K562 (cell line): ENCODE measurements around the gene FITM1. TPM values are rescaled to one million over a fixed set of nuclear protein-coding genes. Genes with fewer than 3 reads are reported as not detected.

Experiments used
- ATF2 ChIP-seq: sonication (generic); formaldehyde crosslinking; IDR thresholded peaks from 2 replicates; pipeline ENCODE4 v1.8.1; 2022; ENCODE audit warnings: missing genetic modification reagents
- BDP1 ChIP-seq: IDR thresholded peaks from 3 replicates; pipeline ENCODE4 v1.6.1; 2011; ENCODE audit not compliant: insufficient read length, insufficient read depth
- CTCF ChIP-seq, 3 experiments: IDR thresholded peaks in 2 of 3; conservative IDR thresholded peaks in 1 of 3; 2 replicates each; pipeline ENCODE4 v1.5.1; 2011 to 2012; ENCODE audit warnings: low read length in 3 of 3, mild to moderate bottlenecking in 3 of 3, control low read depth in 2 of 3, improper control_type of control experiment in 1 of 3, inconsistent platforms in 1 of 3, low read depth in 1 of 3, mixed read lengths in 1 of 3, moderate library complexity in 1 of 3; ENCODE audit not compliant: insufficient read depth in 2 of 3
- HCFC1 ChIP-seq: IDR thresholded peaks from 2 replicates; pipeline ENCODE4 v1.6.1; 2012; ENCODE audit warnings: low read depth, low read length, improper control_type of control experiment
- ID3 ChIP-seq, 2 experiments: fragments of 250-450 bp in 1 of 2; fragments of 450-650 bp in 1 of 2; sonication (Bioruptor Pico) in 1 of 2; IDR thresholded peaks; 2 replicates each; pipeline versions ENCODE4 v1.6.1 to v1.8.0; 2016 to 2021; ENCODE audit warnings: mild to moderate bottlenecking in 2 of 2, moderate library complexity in 2 of 2, missing compliant biosample characterization in 1 of 2, missing genetic modification characterization in 1 of 2
- KDM5B ChIP-seq: fragments of 200-600 bp; sonication (generic); IDR thresholded peaks from 2 replicates; pipeline ENCODE4 v1.6.1; 2012; ENCODE audit warnings: low read depth, mild to moderate bottlenecking, moderate library complexity, low read length, control low read depth, inconsistent platforms; ENCODE audit not compliant: insufficient replicate concordance
- NCOR1 ChIP-seq: fragments of 450-650 bp; IDR thresholded peaks from 2 replicates; pipeline ENCODE4 v1.6.1; 2016; ENCODE audit warnings: mild to moderate bottlenecking, moderate library complexity
- NFIC ChIP-seq: fragments of 450-650 bp; IDR thresholded peaks from 2 replicates; pipeline ENCODE4 v1.6.1; 2017; ENCODE audit warnings: mild to moderate bottlenecking, inconsistent platforms
- NRF1 ChIP-seq, 2 experiments: fragments of 450-650 bp; IDR thresholded peaks in 1 of 2; conservative IDR thresholded peaks in 1 of 2; 2 replicates each; pipeline ENCODE4 v1.6.1; 2014; ENCODE audit warnings: mild to moderate bottlenecking in 2 of 2
- POLR2B ChIP-seq: fragments of 450-650 bp; IDR thresholded peaks from 2 replicates; pipeline ENCODE4 v1.6.1; 2018; ENCODE audit warnings: low read depth; ENCODE audit not compliant: partially characterized antibody
- RREB1 ChIP-seq: fragments of 250-450 bp; sonication (Bioruptor Pico); IDR thresholded peaks from 2 replicates; pipeline ENCODE4 v1.4.0; 2020
- SMARCA4 ChIP-seq: fragments of 450-650 bp; IDR thresholded peaks from 2 replicates; pipeline ENCODE4 v1.6.1; 2016
- ZC3H8 ChIP-seq: fragments of 450-650 bp; IDR thresholded peaks from 2 replicates; pipeline ENCODE4 v1.6.1; 2017
- ZNF395 ChIP-seq: fragments of 200-800 bp; sonication (Bioruptor generic); IDR thresholded peaks from 2 replicates; pipeline ENCODE4 v1.6.1; 2017; ENCODE audit warnings: missing genetic modification characterization, missing compliant biosample characterization
- ZNF75A ChIP-seq: fragments of 450-650 bp; formaldehyde crosslinking; IDR thresholded peaks from 2 replicates; pipeline ENCODE4 v1.4.0; 2020; ENCODE audit warnings: mild to moderate bottlenecking
- polyA plus RNA-seq, 8 experiments: library from polyadenylated mRNA; depleted of rRNA in 4 of 8; stranded (reverse) in 5 of 8; unstranded in 3 of 8; fragments of >200 nt; fragmentation: Nextera tagmentation in 2 of 8; fragmentation: Illumina TruSeq in 1 of 8; extraction: Ambion mirVana in 2 of 8; extraction: Trizol in 1 of 8; gene quantifications; 2 replicates each; pipeline versions ENCODE4 v1.2.1 to v1.2.3, GENCODE V29; 2011 to 2014; ENCODE audit warnings: inconsistent platforms in 1 of 8, missing spikeins in 1 of 8
- total RNA-seq, 7 experiments: library from RNA; depleted of rRNA in 6 of 7; stranded (reverse); fragments of >200 nt in 6 of 7; fragmentation: Illumina TruSeq in 2 of 7; extraction: Trizol in 2 of 7; gene quantifications; 2 replicates each; pipeline versions ENCODE4 v1.2.1 to v1.2.3, GENCODE V29; 2011 to 2021; ENCODE audit warnings: low replicate concordance in 1 of 7

The FITM1 gene
- total and polyA plus RNA-seq, 9 of the 15 experiments (the other 6 are each of a cell fraction or from before 2014, with no cell fraction given), result 0.09 to 0.20 TPM; not detected in 7

- TF ChIP-seq RREB1 (CRISPR knock-in tag) (no peak), CTCF (IDR thresholded peaks at IDR 0.05 in 2 of 3, conservative IDR thresholded peaks at IDR 0.05 in 1 of 3; ENCODE audit: insufficient read depth in 2 of 3, low read depth in 1 of 3, low read length in 3 of 3) (peak; percentile 78 to 97 (median 92)), NCOR1 (peak; percentile 54), KDM5B (peak; percentile 37), NFIC (peak; percentile 98), SMARCA4 (0 out of 2 replicates have a peak, but pooled peaks have one; percentile 29), ATF2 (no peak), HCFC1 (no peak), NRF1 (conservative IDR thresholded peaks at IDR 0.05 in 1 of 2, IDR thresholded peaks at IDR 0.05 in 1 of 2) (peak in 1 of 2 experiments; percentile 25; a peak in 1 of 4 replicates), ID3 (CRISPR knock-in tag; IDR thresholded peaks at IDR 0.05) (no peak), ID3 (tag; IDR thresholded peaks at IDR 0.05) (peak; percentile 14; the same call in 1 of the 2 replicates), ZNF395 (CRISPR knock-in tag) (peak; percentile 52; the same call in 1 of the 2 replicates), ZNF75A (CRISPR knock-in tag) (no peak), POLR2B (peak; percentile 57), BDP1 (no peak), ZC3H8 (no peak)
Observed at GRCh38 chr14:24160850-24161804, 30.7 kb downstream of the FITM1 start, which contains the start of gene IRF9 (continued).
